ENCODE results near the gene FAM3D.

The FAM3D gene

DNA sequence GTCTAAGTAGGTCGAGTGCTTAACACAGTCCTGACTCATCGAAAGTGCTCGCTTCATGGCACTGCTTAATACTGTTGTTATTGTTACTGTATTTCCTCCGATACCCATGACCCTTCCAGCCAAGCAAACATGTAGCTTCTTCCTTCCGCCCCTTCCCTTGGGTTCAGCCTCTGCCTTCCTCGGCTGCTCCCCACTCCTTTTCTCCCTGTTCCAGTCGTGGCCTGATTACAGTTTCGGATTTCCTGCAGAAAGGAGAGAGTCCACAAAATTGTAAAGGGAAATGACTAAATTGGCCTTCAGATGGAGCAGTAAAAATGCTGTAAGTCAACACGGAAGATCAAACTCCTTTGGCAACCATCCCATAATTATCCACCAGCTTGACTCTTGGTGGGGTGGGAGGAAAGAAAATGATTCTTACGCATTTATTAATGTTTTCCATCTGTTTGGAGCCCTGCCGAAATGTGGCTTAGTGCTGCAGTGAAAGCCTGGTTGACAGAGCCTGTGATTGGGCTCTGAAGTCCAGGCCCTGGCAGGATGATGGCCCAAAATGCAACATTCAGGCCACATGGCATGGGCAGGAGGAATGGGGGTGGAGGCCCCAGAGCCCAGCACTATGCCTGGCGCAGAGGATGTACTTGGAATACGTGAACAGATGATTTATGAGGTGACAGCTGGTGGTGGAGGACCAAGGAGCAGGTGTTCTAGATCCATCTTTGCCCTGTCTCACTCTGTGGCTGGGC lies 37.6 kb downstream of the FAM3D start:
- DNase-seq, result peak in 8 of 56 donors; percentile 2 to 34 (median 12)

DNA sequence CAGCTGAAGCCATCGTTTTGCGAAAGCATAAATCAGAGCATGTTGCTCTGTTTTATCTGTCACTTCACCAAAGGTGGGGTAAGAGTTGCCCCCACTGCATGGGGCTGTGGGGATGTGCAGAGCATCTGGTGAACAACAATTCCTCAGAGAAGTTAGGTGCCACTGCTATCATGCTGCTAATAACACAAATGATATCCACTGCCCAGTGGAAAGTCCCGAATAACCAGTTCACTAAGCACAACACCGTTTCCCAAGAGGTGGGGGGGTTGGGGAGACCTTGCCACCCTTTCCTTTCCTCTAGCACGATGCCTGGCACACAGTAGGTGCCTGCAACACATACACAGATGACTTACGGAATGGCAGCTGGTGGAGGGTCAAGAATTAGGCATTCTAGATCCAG lies 38.6 kb downstream of the FAM3D start:
- no peak for DNase-seq

DNA sequence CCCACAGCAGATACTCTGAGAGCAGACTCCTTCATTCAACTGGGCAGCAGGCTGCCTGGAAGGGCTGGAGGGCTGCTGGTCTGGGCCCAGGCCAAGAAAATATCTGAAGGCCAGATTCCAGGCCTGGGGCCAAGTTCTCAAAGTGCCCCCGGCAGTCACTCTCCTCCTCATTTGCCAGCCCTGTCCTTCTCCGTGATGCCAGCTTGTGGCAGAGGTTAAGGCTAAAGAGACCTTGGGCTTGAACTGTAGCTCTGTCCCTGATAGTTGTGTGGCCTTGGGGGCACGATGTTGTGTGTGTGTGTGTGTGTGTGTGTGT lies 39.0 kb downstream of the FAM3D start:
- peak in 17 of 56 donors; percentile 5 to 57 (median 23) for DNase-seq

DNA sequence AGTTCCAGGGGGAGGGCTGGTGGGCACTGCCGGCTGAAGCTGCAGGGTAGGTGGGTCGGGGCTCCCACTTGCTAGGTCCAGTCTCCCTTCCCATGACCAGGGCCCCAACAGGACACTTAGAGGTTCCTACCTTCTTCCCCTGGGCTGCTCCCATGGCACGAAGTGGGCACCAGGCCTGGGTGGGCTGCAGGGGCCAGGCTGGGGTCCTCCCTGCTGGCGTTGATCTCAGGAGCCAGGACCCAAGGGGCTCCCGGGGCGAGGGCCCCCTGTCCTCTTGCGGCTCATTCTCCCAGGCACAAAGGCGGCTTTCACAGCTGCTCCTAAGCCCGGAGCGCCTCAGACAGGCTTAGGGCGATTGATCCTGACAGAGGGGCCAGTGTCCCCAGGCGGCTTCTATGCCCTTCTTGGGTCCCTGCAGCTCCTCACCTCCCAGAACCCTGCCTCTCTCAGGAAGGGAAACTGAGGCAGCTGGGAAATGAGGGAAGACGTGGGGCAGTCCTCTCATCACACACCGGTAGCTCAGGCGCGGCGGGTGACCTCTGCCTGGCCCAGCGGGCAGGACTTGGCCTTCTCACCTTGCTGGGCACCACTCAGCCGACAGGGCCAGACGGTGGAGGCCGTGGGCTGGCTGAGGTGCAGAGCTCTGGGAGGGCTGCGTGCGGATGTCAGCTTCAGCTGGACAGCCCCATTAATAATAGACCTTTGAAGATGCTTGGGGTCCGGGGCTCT lies 39.6 kb downstream of the FAM3D start:
- DNase-seq, result peak in 3 of 56 donors; percentile 13 to 52 (median 42)

DNA sequence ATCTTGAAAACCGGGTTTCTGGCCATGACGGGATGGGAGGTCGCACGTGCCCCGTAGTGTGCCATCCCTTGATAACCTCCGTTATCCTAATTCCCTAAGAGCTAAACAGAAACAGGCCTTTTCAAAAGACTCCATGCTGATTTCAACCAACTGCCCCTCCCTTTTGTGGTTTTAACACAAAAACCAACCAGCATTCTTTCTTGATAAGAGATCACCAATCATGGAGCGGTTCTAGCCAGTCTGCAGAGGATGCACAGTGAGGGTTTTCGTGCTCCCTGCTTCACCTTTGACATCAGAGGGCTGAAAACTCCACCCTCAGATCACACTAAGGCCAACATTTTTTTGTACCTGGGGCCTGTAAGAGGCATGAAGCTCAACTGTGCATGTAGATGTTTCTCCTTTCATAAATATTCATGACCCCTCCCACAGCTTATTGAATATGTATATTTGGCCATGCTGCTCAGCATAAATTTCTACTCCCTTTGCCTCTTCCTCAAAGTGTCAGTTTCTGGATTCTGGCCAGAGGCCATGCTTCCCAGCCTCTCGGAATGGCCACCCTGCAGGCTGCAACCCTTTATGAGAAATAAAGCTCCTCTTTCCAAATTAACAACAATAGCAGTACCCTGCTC lies 41.3 kb downstream of the FAM3D start:
- DNase-seq, result no peak

DNA sequence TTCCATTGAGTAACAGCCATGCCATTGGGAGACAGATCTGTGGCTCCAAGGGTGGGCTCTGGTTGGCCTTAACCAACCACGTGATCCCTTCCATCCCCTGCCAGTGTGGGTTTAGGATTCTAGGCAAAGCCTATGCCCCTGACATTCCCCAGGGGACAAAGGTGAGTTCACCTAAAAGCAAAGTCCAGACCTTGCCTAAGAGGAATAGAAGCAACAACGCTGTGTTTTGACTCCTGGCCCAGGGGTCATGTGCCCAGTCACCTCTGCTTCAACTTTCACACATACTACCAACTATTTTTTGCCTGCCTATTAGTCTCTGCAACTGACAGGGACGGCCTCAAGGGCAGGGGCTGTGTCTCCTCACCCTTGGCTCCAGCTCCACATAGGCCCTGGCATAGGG lies 42.0 kb downstream of the FAM3D start:
- no peak for DNase-seq

DNA sequence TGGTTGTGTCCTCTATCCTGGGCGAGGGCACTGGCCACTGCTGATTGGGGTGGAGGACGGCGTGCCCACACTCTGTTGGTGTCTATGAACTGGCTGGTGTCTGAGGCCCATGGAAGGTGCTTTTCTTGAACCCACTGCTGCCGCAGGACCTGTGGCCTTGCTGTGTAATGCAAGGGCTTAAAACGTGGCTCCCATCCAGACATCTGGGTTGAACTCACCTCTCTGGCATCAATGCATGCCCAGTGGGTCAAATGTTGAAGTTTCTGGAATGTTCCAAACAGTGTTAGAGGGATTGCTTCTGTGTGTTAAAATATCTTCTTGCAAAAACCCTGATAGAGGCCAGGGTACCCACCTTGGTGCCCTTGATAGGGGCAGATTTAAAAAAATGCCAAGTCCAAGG lies 42.6 kb downstream of the FAM3D start:
- DNase-seq, result no peak

DNA sequence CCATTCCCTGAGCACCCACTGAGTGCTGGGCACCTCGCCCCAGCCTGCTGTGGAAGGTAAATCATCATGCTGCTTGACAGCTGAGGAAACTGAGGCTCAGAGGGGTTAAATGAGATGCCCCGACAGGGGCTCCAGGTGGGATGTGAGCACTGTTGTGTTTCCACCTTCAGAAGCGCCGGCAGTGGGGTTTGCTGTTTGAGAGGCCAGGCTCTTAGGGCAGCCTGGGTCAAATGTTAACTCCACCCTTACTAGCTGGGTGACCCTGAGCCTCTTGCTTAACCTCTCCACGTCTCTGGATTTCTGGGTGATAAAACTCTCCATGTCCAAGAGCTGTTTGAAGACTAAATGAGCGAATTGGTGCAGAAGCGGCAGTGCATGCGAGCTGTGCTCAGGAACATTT lies 43.1 kb downstream of the FAM3D start:
- no peak for DNase-seq

DNA sequence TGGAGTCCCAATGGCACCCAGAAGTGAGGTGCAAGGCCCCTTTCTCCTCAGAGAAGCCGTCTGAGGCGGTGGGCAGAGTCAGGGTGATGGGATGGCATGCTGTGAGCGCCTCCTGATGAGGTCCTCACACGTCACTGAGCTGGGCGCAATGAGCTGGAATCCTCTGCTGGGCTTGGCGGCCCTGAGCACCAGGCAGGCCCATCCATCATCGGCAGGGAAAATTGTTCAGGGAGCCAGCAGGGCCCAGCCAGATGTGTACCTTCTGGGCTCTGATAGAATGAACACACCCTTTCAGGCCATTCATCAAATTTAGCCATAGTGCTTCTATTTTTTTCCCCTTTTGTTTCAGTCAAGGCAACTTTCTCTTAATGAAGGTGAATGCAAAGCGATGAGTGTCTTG lies 43.7 kb downstream of the FAM3D start:
- no peak for DNase-seq

DNA sequence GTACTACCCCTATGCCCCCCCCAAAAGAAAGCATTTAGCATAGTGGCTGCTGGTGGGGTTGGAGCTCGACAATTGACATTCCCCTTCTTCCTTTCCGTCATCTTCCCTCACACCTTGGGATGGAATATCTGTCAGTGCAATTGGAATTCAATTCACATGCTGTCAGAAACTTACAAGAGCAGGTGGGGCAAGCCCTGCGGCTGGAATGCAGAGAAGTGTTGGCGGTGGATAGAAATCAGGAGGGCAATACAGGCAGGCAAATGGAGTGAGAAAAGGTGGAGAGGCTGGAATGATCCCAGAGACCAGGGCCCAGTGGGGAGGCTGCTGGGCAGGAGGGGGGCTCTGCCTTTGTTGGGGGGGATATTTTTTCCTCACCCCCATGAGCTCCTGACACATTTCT lies 44.1 kb downstream of the FAM3D start:
- DNase-seq, result no peak

DNA sequence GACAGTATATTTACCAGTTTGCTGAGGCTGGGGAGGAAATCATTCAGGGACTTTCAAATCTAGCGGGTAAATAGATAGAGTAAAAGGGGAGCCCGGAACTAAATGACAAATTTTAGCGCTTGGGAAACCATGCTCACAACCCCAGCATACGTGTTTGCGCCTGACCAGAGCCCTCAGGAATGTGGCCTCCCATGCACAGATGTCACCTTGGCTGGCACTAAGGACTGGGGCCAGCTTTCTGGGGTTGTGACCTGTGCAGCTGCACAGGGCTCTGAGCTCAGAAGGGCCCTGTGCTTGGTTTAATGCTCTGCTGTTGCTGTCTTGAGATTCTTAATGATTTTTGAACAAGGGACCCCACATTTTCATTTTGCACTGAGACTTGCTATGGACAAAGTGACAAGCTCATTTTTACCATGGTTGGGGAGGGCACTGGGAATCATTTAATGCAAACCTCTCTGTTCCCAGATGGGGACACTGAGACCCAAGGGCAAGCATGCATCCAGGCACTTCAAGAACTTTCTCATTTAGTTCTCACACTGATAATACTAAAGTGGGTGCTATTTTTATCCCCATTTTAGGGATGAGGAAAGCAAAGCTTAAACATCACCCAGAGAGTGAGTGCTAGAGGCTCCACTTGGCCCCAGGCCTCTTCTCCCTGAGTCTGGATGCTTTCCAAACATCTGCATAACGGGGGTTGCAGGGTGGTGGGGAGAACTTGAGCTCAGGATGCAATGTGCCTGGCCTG lies 45.3 kb downstream of the FAM3D start:
- DNase-seq, result no peak

DNA sequence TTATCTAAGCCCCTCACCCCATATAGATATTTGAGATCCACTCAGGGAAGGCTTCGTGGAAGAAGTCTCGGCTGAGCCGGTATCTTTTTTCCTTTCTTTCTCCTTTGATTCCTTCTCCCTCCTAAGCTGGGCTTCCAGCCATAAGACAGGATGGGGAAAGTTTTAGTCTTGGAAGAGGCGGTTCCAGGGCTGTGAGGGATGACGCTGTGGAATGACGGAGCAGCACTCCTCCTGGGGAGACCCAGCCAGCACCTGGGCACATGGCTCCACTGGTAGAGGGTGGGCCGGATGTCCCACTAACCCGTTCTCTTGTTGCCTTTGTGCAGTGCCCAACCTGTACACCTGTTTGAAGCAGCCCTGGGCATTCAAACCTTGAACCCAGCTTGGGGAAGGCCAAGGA lies 46.2 kb downstream of the FAM3D start:
- peak in 1 of 56 donors; percentile 12 for DNase-seq

DNA sequence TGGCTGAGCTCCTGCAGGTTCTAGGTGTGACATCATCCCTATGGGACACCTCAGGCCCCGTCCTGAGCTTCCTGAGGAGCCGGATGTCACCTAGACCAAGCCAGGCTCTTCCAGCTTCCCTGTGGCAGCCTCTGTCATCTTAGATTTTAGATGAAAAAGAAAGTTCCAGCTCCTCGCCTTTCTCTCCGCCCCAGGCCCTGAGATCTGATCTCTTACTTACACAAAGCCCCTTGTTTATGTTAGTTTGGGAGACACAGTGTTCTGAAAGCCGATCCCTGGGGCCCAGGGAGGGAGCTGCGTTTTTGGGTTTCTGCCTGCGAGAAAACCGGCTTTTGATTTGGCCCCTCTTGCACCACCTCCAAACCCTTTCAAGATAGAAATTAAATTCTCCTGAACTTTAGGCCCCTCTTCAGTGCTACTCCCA lies 49.2 kb downstream of the FAM3D start:
- DNase-seq, result no peak

DNA sequence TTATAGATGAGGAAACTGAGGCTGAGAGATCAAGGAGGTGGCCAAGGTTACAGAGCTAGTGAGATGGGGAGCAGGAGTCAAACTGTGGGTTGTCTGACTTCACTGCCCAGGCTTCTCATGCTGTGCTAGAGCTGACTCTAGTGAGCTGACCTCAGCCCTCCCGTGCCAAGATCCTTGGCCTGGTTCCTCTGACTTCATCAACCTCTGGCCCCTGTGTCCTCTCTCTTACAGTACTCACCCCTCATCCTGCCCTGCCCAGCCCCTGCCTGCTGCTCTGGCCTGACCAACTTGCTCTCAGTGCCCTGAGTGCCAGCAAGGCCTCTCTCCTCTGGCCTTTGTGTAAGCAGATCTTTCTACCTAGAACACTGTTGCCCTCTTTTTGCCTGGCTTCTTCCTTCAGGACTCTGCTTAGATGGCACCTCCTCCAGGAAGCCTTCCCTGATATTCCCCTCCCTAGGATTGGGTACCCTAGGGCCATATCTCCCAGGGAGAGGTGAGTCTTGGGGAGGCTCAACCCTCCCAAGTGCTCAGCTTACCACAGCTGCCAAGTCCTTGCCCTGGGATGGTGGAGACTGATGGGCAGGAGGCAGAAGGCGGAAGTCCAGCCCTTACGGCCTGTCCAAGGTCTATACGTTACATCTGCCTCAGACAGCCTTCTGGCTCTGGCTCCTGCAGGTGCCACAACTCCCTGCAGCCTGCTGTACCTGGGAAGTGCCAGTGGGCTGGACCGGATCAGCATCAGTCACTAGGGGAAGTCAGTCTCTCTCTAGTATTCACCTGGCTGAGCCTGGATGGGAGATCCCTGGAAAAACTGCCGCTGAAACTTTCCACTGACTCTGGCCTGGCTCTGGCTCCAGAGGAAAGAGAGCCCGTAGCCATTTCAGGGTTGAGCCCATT lies 53.1 kb downstream of the FAM3D start:
- DNase-seq, result no peak

DNA sequence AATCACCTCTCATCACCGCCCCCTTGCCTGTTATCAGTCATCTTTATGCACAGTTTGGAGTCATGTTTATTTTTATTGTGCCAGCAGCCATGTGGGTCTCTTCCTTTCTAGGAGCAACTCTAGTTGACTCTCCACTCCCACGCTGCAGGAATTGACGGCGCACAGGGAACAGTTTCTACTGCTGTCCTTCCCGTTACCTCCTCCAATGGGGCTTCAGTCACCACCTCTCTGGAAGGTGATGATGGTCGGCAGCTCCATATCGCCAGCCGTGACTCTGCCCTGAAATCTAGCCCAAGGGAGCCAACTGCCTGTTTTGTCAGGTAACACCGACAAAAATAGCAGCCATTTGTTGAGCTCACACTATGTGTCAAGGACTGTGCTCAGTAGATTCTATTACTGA lies 53.7 kb downstream of the FAM3D start:
- no peak for DNase-seq

DNA sequence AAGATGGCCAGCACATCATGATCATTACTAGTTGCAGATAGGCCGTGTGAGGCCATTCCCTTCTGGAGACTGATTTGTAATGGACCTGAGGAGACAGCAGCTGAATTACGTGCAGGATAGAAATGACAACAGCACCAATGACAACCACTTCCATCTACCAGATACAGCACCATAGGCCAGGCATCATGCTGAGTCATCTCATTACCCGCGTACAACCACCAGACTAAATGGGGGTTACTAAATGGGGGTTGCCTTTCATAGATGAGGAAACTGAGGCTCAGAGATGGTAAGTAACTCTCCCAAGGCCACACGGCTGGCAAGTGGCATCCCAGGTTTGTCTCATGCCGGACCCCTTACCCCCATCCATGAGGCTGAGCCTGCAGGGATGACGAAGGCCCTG lies 56.6 kb downstream of the FAM3D start:
- no peak for DNase-seq

DNA sequence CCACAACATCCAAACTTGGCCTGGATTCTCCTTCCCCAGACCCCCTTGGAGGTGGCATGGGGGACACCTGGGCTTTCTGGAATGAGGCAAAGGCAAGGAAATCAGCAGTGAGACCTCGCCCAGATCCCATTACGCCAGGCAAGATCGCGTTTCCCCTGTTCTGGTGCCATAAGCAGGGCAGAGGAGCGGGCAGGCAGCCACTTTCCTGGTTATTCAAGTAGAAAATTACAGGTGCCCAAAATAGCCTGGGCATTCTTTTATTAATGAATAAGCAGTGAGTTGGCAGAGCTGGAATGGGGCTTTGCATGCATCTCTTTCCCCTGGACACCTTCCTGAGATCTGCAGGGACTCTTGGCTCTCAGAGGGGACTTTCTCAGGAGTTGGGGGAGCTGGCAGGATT lies 57.9 kb downstream of the FAM3D start:
- peak in 30 of 56 donors; percentile 6 to 70 (median 28) for DNase-seq

DNA sequence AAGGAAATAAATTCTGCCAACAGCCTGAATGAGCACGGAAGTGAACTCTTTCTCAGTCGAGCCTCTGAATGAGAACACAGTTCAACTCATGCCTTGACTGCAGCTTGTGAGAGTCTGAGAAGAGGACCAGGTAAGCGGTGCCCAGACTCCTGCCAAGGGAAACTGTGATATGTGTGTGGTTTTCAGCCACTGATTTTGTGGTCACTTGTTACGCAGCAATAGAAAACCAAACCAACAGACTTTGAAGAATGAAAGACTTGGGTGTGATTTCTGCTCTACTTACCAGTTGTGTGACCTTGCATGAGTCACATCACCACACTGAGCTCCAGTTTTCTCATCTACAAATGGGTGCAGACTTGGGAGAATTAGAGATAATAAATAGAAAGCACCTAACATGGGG lies 58.8 kb downstream of the FAM3D start:
- no peak for DNase-seq

DNA sequence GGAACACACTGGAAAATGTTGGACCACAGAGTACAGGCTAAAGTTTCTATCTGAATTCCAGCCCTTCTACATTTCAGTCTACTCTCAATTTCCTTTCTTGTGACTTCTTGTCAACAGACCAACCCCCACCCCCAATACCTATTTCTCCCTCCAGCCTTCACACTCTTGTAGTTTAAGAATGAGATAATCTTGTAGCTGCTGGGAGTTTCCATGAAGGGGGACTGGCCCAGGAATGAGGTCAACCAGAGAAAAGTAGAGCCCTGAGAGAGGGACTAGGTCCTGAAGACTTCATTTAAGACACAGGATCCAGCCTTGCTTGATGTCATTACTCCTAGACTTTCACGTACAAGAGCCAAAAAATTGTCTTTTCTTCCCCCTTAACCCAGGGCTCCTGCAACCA lies 59.9 kb downstream of the FAM3D start:
- no peak for DNase-seq

DNA sequence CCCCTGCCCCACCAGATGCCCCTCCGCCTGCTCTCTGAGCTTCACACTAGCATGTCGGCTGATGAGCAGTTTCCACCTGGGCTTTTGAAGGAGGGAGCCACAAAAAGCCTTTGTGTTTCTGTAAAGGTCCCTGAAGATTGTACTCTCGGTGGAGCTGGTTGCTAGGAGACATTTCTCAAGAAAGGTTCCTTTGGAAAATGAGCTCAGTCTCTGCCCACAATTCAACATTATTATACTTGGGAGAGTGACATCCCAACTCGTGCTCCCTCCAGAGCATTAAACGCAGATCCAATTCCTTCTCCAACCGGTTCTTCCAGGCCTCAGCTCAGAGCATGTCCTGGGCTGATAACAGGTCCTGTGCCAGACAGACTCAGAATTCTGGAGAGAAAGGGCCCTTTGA lies 62.5 kb downstream of the FAM3D start:
- DNase-seq, result peak in 22 of 56 donors; percentile 9 to 67 (median 41)

DNA sequence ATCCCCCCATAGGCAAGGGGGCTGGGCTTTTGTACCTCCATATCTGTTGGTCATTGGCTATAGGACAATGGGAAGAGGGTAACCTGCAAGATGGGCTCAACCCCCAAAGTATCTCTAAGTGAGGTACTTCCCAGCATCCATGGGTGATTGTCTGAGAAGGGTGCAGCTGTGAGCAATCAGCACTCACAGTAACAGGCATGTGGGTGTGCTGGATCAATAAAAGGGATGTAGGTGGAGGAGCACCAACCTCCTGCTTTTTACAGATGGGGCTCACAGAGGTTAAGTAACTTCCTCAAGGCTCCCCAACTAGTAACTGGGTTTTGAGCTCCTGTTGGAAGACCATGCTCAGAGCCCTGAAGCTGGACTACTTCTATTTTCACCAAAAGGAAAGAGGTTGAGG lies 63.0 kb downstream of the FAM3D start:
- DNase-seq, result peak in 21 of 56 donors; percentile 8 to 70 (median 42)
